GM21390 (cell line): Measurements from ENCODE around the gene XPO4.
A peak's percentile ranks its signal among the peaks of the same experiment; 100 is the strongest.
"Not testable (repeated sequence)": the region's sequence is repeated elsewhere in the genome, so short reads cannot be mapped to it uniquely, and the experiment has no call there.

Source experiments
- ATAC-seq: cut with Tn5 transposase; IDR thresholded peaks from one replicate; pipeline ENCODE4 v1.9.1; 2021; ENCODE audit not compliant: unreplicated experiment

XPO4 gene

DNA sequence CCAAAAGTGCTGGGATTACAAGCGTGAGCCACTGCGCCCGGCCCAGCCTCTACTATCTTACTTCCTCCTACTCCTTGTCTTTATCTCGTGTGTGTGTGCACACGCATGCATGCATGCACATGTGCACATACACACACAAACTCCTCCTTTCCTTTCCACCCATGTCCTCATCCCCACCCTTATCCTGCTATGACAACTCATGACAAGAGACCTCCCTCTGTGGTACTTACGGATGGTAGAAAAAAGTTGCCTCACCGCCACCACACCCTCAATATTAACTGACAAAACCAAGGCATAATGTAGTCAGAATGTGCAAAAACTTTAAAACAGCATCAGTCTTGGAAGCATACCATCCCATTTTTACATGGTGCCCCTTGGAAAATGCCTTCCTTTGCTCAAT is 112.9 kb downstream of the XPO4 start:
- no peak for ATAC-seq

DNA sequence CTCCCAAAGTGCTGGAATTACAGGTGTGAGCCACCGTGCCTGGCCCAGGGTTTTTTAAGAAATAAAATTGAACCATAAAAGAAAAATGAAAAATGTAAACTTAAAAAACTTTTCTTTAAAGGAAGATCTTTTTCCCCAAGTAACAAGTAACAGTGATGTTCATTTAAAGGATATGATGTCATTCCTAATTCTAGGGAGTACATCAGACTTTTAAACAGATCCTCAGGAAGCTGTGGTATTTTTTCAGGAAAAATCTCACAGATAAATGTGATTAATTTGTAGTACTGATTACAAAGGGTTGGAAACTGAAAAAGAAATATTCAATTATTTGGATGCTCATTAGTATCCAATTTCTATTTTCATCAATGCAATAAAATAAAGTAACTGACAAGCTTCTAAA is 114.2 kb downstream of the XPO4 start:
- ATAC-seq = no peak

DNA sequence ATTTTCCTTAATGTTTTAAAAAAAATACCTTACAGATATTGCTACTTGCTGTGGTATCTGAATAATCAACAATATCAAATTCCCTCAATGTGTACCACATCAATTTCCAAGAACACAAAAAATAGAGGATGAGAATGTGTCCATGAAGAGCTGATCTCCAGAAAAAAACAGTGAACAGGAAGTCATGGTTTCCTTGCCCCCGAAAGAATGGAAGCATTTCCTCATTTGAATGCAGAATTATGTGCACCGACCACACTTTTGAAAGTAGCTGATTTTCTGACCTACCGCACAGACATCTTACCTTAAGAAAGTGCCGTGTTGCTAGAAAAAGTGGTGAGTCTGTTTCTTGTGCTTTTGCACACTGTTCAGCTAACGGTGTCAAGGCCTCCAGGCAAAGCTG is 115.4 kb downstream of the XPO4 start:
- no peak for ATAC-seq

DNA sequence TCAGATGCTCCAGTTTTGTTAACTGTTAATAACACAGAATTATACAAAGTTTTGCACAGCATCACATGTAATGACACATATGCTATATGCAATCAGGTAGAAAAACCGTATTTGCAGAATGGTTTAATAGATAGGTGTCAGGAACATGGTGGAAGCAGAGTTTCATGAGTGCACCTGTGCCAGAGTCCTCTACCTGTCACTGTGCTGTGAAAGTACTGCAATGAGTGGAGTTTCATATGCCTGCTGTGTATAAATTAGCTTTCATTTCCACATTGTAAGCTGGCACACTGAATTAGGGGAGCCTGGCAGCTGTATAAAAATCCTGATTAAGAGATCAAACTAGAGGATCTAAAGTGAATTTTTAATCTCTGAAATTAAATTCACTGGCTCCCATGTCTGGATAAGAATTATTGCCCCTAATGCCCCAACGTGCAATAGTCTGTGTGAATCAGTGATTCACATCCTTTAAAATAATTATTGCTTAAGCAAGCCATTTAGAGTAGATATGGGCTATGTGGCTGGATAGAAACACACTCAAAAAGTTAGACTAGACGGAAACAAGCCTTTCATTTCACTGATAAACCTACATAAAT is 120.3 kb downstream of the XPO4 start:
- no peak for ATAC-seq

DNA sequence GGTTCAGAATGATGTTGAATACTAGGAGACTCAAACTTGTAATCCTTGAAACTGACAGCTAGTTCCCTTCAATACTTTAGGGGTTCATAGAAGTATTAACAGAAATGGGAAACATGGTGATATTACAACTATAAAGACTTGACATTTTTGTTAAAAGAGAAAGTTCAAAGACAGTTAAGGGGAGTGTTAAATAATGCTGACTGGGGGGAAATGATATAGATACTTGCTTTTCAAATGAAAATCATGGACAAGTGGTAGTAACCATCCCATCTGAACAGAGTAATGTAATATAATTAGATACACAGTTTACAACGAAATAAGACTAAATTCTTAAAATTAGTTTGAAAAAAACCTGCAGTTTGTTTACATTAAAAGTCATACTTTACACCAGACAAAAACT is 122.2 kb downstream of the XPO4 start:
- ATAC-seq = no peak

DNA sequence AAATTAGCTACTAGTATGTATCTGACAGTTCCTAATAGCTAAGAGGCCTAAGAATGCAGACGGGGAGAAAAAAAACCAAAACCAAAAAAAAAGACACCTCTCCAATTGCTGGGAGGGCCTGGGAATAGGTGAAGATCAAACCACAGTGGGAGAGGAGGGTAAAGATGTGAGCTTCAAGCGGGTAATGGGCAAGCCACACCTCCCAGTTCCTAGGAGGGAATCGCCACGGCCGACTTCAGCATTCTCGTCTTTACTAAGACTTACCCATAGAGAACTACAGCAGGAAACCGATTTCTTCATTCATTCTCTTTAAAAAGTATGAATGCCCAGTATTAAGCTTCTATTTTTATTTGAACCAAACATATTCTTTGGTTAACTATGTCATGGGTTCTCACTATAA is 123.1 kb downstream of the XPO4 start:
- ATAC-seq = no peak

DNA sequence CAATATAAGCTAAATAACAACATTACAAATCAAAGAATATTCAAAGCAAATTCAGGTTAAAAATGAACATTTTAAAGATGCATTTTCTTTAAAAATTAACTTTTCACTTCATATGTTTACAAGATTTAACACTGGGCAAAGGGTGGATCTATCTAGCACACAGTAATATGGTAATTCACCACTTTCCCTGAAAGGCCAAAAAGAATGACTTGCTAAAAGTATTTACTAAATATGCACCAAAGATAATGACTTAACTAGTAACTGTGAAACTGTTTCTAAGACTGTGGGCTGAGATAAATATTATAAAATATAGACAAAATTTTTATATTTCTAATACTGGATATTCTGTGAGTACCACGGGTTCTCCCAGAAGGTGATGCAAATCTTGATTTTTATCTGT is 124.2 kb downstream of the XPO4 start:
- ATAC-seq = no peak

DNA sequence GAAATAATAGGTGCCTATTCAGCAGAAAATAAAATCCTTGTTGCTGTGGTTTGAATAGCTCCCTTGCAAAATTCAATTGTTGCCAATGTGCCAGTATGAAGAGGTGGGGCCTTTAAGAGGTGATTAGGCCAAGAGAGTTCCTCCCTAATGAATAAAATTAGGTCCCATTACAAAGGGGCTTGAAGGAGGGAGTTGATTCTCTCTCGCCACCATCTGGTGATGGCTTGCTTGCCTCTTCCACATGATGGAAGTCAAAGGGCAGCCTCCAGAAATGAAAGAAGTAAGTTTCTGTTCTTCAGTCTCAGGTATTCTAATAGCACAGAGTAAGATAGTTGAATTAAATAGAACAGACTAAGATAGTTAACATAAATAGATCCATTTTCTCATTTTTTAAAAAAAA is 125.8 kb downstream of the XPO4 start:
- ATAC-seq = no peak

DNA sequence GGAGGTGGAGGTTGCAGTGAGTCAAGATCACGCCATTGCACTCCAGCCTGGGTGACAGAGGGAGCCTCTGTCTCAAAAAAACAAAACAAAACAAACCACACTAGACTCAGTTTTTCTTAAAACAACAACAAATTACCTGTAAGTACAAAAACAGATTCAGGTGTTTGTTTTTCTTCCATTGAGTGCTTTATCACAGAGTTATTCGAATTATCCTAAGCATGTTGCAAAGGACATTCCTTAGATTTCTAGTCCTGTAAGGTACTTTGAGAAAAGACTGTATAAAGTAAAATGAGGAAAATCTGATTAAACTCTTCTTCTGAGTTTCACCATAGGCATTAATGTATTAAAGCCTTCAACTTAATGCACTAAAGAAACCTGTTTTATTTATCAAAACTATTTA is 126.6 kb downstream of the XPO4 start:
- ATAC-seq = no peak

DNA sequence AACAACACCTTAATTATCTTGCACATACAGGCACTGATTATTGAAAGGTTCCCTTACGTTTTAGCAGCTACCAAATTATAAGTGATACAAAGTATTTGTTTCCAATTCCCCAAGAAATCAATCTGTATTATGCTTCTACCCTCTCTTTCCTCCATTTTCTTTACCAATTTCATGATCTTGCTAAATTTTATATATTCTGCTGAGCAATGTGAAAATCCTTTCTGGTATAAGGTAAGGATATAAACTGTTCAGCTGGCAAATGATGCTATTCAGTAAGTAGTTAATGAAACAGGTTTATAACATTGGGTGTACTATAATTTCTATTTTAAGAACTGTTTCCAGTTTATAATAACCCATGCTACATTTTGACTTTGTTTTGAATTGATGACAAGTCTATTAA is 127.8 kb downstream of the XPO4 start:
- no peak for ATAC-seq

DNA sequence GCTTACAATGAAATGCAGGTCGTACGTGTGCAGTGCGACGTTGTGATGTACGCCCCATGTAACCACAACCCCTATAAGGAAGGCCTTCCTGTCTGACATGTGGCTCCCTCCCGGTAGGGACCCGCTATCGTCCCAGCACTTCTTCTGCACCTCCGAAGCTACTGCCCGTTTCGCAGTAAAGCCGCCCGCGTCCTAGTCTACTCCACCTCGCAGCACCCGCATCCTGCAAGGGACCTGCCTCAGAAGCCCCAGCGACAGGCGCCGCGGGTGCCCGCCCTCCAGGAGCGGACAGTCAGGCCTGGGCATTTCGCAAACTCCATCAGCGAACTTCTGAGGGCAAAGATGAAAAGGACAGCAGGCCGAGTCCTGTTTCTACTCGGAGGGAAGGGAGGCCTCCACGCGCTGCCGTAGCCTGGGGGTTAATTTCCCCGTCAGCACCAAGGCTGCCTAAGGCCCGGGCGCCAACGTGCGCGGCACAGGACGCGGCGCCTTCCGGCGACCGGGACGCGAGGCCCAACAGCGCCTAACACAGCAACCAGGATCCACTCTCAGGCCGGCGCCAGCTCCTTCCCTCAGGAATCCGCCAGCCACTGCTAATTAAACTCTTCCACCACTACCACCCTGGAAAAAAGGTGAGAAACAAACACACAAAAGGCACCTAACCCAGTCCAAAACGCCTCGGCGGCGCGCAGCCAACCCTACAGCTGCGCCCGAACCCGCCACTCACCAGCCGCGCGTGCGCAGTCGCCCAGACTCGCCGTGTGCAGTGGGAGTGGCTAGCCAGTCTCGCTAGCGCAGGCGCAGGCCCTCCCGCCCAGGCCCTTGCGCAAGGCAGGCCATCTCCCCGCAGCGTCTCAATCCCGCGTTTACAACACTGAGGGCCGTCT is 129.1 kb downstream of the XPO4 start, which contains the start of gene EEF1AKMT1:
Gene EEF1AKMT1 (minus strand): TSS at position 768 of the 887 bp plus-strand sequence. CDS start 16,363 bp downstream, outside the sequence.
- peak; percentile 89 for ATAC-seq

DNA sequence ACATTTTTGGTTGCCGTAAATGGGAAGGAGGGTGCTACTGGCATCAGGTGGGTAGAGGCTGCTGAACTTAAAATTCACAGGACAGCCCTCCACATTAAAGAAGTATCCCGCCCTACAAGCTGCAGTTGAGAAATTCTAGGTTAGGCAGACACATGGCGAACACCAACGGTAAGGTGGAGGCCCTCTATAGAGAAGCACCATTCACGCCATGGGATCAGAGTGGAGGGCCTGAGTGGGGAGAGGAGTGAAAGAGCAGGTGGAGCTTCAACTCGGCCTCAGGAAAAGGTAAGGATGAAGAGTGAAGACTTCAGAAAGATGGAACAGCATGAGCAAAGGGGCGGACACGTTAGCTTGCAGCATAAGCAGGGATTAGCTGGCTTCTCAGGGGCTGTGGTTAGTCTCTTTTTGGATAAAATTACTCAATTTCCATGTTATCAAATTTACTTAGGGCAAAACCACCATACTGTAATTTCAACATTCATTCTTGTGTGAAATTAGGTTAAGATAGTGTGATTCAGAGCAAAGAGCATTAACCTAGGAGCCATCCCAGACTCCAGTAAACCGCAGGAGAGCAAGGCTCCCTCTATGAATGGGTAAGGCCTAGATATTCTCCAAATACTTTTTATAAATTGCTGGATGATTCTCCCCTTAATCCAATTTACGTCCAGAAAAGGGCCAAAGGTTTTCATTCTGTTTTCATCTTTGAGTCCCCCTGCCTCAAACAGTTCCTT is 130.0 kb downstream of the XPO4 start:
- no peak for ATAC-seq

DNA sequence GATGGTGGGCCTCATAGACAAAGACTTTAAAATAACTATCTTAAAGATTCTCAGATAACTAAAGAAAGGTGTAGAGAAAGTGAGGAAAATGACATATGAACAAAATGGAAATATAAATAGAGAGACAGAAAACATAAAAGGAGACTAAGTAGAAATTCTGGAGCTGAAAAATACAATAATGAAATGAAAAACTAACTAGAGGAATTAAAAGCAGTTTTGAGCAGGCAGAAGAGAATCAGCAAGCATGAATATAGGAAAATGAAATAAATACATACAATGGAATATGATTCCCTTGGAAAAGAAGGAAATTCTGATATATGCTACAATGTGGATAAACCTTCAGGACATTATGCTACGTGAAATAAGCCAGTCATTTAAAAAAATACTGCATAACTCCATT is 132.7 kb downstream of the XPO4 start:
- no peak for ATAC-seq

DNA sequence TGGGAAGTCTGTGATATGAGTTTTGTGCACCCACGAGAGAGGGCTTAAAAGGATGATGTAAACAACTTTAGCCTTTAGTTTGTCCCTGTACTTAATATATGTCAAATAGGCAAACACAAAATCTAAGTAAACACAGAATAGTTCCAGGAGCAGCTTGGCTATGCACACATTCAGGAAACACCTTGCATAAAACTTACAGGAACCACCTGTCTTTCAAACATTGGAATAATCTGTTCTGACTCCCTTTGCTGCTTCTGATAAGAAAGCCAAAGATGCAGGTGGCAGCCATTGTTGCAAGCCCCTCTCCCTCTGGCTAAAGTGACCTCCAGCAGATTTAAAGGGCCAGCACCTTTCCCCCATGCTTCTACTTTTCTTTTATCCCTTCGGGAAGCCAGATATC is 133.5 kb downstream of the XPO4 start:
- ATAC-seq = no peak

DNA sequence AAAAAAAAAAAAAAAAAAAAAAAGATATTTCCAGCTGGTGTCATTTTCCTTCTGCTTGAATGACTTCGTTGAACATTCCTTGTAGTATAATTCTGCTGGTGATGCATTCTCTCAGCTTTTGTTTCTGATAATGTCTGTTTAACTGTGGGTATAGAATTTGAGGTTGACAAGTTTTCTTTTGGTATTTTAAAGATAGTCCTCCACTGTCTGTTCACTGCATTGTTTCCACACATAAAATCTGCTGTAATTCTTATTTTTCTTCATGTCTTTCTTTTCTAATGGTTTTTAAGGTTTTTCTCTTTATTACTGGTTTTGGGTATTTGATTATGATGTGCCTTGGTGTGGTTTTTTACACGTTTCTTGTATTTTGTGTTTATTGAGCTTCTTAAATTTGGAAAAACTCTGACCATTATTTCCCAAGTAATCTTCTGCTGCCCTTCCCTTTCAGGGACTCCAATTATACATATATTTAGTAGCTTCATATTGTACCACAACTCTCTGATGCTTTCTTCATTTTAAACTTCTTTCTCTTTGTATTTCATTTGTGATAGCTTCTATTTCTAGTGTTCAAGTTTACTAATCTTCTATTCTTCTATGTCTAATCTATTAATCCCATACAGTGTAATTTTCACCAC is 135.1 kb downstream of the XPO4 start:
- no peak for ATAC-seq

DNA sequence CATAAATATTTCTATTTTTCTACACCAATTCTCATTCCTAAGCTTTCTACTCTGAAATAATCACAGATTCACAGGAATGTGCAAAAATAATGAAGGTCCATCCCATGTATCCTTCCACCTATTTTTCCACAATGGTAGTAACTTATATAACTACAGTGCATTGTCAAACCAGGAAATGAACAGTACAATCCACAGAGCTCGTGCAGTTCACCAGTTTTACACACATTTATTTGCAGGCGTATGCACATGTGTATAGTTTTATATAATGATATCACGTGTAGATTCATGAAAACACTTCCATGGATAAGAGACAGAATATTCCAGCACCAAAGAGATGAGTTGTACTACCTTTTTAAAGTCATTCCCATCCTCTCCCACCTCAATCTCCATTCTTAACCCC is 141.7 kb downstream of the XPO4 start:
- no peak for ATAC-seq

DNA sequence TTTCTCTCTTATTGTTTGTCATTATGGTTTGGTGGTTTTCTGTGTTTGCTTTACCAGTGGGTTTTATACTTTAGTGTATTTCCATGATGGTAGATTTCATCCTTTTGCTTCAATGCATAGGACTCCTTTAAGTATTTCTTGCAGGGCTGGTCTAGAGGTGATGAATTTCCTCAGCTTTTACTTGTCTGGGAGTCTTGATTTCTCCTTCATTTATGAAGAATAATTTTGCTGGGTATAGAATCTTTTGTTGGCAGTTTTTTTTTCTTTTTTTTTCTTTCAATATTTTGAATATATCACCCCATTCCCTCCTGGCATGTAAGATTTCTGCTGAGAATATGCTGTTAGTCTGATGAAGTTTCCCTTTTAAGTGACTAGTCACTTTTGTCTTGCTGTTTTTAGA is 148.5 kb downstream of the XPO4 start:
- no peak for ATAC-seq

DNA sequence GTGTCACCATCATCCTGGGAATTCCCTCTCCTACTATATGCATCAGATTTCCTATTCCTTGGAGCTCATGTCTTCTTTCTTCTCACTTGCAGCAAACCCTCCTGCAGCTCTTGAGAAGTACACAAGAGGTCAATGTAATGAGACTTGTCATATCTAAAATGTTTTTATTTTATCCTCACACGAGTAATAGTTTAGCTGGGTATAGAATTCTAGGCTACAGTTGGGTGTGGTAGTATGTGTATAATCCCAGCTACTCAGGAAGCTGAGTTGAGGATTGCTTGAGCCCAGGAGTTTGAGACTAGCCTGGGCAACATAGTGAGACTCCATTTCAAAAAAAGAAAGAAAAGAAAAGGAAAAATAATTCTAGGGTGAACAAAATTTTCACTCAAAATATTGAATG is 153.2 kb downstream of the XPO4 start:
- ATAC-seq = no peak

DNA sequence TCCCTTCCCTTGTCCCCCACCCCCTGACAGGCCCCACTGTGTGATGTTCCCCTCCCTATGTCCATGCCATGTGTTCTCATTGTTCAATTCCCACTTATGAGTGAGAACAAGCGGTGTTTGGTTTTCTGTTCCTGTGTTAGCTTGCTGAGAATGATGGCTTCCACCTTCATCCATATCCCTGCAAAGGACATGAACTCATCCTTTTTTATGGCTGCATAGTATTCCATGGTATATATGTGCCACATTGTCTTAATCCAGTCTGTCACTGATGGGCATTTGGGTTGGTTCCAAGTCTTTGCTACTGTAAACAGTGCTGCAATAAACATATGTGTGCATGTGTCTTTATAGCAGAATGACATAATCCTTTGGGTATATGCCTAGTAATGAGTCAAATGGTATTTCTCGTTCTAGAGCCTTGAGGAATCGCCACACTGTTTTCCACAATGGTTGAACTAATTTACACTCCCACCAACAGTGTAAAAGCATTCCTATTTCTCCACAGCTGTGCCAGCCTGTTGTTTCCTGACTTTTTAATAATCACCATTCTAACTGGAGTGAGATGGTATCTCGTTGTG is 158.6 kb downstream of the XPO4 start:
- not testable (repeated sequence) for ATAC-seq

DNA sequence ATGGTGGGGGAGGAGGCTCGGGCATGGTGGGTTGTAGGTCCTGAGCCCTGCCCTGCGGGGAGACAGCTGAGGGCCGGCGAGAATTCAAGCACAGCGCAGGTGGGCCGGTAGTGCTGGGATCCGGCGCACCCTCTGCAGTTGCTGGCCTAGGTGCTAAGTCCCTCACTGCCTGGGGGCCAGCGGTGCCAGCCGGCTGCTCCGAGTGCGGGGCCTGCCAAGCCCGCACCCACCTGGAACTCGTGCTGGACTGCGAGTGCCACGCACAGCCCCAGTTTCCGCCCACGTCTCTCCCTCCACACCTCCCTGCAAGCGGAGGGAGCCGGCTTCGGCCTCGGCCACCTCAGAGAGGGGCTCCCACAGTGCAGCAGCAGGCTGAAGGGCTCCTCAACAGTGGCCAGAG is 162.5 kb downstream of the XPO4 start:
- ATAC-seq = no peak

DNA sequence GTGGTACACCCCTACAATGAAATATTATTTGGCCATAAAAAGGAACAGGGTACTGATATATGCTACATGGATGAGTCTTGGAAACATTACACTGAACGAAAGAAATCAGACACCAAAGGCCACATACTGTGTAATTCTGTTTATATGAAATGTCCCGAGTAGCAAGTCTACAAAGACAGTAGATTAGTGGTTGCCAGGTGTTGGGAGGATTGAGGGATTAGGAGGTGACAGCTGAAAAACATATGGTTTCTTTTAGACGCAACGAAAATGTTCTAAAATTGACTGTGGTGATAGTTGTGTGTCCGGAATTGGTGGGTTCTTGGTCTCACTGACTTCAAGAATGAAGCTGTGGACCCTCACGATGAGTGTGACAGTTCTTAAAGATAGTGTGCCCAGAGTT is 163.9 kb downstream of the XPO4 start:
- ATAC-seq = no peak
